SHP77 (cell line): ENCODE results near the gene PDRG1.
"Not testable (repeated sequence)": the region's sequence is repeated elsewhere in the genome, so short reads cannot be mapped to it uniquely, and the experiment has no call there.

Source experiments
- DNase-seq, 2 experiments: peaks; one replicate each; lab custom pipeline; 2025; lab: John Stamatoyannopoulos, UW

PDRG1 gene

GRCh38 chr20:31966991-31967655 lies 15.3 kb upstream of the PDRG1 start:
- DNase-seq = peak in 1 of 2 experiments; percentile 14

GRCh38 chr20:31963889-31964288 lies 12.0 kb upstream of the PDRG1 start:
- no peak for DNase-seq

GRCh38 chr20:31962761-31963160 lies 10.9 kb upstream of the PDRG1 start:
- DNase-seq = no peak

- no peak for DNase-seq
Observed at GRCh38 chr20:31956556-31957526, 5.0 kb upstream of the PDRG1 start.

- DNase-seq = no peak
Observed at GRCh38 chr20:31954500-31954899, 2.7 kb upstream of the PDRG1 start.

- DNase-seq = no peak
Observed at GRCh38 chr20:31953556-31954148, 1.8 kb upstream of the PDRG1 start.

GRCh38 chr20:31951203-31951529 lies 680 bp downstream of the PDRG1 start:
- DNase-seq = no peak

- DNase-seq = no peak
Observed at GRCh38 chr20:31949877-31950646, 1.8 kb downstream of the PDRG1 start.

- DNase-seq = no peak
Observed at GRCh38 chr20:31948008-31948407, 3.8 kb downstream of the PDRG1 start.

GRCh38 chr20:31945785-31946184 lies 6.1 kb downstream of the PDRG1 start:
- DNase-seq = no peak

GRCh38 chr20:31945319-31945718 lies 6.5 kb downstream of the PDRG1 start:
- no peak for DNase-seq

- DNase-seq = no peak
Observed at GRCh38 chr20:31943052-31943471, 8.8 kb downstream of the PDRG1 start.

- no peak for DNase-seq
Observed at GRCh38 chr20:31939661-31940060, 12.2 kb downstream of the PDRG1 start.

- no peak for DNase-seq
Observed at GRCh38 chr20:31937820-31938219, 14.0 kb downstream of the PDRG1 start.

- DNase-seq = no peak
Observed at GRCh38 chr20:31936420-31936819, 15.4 kb downstream of the PDRG1 start.

- no peak for DNase-seq
Observed at GRCh38 chr20:31934968-31935764, 16.7 kb downstream of the PDRG1 start.

GRCh38 chr20:31934491-31934890 lies 17.4 kb downstream of the PDRG1 start:
- no peak for DNase-seq

GRCh38 chr20:31933698-31934097 lies 18.1 kb downstream of the PDRG1 start:
- DNase-seq = no peak

- no peak for DNase-seq
Observed at GRCh38 chr20:31930779-31931178, 21.1 kb downstream of the PDRG1 start.

- DNase-seq = not testable (repeated sequence)
Observed at GRCh38 chr20:31929631-31930030, 22.2 kb downstream of the PDRG1 start.

GRCh38 chr20:31927627-31928159 lies 24.2 kb downstream of the PDRG1 start:
- no peak for DNase-seq
